LNCaP clone FGC (cell line): Measurements from ENCODE around the gene MAPRE2.

Source experiments
- DNase-seq: peaks from one replicate; pipeline ENCODE4 v3.0.0-alpha.2; 2011; ENCODE audit warnings: low read depth
- H3K4me3 ChIP-seq: 2 replicates; pipeline ENCODE4 v1.5.1; 2011; ENCODE audit warnings: mild to moderate bottlenecking, low read depth, low read length, control low read depth
- TF ChIP-seq, protein P1 (sequence below): IDR thresholded peaks from 2 replicates; pipeline ENCODE4 v1.5.1; 2012; ENCODE audit warnings: mild to moderate bottlenecking; ENCODE audit not compliant: control insufficient read depth, insufficient read depth; ENCODE audit errors: extremely low read depth

The MAPRE2 gene

DNA sequence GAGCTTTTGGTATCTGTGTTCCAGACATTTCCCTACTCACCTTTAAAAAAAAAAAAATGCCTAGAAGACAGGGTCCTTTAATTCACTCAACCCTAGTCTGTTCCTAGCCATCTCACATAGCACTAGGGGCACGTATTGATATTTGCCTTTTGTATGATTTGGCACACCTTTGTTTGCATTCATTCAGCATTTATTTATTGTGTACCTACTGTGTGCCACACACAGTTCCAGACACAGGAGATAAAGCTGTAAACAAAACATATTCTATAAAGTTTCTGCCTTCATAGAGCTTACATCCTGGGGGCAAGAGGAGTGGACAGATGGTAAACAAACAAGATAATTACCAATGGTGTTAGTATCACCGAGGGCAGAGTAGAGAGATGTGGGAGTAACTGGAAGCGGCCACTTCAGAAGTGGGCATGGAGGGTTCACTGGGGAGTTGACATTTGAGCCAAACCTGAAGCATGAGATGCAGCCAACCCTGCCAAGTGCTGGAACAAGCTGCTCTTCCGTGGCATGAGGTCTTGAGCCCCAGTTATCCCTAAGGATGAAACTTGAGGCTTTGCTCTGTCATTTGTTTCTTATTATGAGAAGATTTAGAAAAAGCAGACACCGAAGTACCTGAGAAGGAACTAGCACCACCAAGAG, 18.2 kb downstream of the MAPRE2 start:
- no peak overlapping the region for H3K4me3 ChIP-seq
- DNase-seq, result no peak
- TF ChIP-seq, protein P1, sequence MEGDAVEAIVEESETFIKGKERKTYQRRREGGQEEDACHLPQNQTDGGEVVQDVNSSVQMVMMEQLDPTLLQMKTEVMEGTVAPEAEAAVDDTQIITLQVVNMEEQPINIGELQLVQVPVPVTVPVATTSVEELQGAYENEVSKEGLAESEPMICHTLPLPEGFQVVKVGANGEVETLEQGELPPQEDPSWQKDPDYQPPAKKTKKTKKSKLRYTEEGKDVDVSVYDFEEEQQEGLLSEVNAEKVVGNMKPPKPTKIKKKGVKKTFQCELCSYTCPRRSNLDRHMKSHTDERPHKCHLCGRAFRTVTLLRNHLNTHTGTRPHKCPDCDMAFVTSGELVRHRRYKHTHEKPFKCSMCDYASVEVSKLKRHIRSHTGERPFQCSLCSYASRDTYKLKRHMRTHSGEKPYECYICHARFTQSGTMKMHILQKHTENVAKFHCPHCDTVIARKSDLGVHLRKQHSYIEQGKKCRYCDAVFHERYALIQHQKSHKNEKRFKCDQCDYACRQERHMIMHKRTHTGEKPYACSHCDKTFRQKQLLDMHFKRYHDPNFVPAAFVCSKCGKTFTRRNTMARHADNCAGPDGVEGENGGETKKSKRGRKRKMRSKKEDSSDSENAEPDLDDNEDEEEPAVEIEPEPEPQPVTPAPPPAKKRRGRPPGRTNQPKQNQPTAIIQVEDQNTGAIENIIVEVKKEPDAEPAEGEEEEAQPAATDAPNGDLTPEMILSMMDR, result no peak

DNA sequence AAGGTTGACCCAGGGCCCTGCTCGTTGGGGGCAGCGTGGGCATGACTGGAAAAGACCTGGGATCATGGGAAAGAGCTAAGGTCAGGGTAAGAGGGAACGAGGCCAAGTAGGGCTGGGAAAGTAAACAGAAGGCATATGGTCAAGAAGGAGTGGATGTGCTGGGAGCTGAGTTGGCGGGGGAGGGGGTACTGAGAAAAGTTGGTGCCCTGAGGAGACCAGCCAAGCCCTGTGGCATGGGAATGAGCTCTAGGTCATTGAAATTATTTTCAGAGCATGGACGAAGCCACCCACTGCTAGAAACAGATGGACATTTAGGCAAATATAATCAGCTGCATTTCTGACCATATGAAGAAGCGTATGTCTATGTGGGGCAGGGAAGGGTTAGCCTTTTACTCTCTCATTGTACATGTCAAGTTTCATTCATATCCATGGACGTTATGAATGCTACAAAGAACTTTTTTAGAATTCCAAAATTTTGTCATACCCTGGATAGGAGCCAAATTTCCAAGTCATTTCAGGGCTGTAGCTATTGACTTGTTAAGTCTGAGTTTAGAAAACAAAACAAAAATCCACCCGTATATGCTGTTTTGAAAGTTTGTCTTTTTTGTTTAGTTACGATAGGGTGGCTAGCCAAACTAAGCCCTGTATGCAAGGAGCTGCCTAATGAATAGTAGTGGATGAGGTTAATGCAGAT, 19.1 kb downstream of the MAPRE2 start:
- H3K4me3 ChIP-seq, result no peak overlapping the region
- TF ChIP-seq, protein P1, result no peak
- no peak for DNase-seq

DNA sequence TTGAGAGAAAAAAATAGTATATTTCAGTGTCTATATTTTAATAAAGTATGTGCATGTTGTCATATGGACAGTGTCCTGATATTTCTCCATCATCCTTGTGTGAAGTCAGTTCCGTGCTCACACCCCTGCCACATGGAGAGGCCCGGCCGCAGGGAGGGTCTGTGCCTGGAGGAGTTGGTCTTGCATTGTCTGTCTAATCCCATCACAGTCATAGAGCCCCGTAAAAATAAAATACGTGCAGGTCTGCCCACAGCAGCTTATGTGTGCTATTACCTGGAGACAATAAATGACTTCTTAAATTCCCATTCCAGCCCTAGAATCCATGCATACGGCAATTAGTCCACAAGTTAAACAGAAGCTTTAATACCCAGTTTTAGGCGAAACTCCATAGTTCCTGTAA, 20.1 kb downstream of the MAPRE2 start:
- no peak for DNase-seq
- no peak overlapping the region for H3K4me3 ChIP-seq
- TF ChIP-seq, protein P1, result no peak

DNA sequence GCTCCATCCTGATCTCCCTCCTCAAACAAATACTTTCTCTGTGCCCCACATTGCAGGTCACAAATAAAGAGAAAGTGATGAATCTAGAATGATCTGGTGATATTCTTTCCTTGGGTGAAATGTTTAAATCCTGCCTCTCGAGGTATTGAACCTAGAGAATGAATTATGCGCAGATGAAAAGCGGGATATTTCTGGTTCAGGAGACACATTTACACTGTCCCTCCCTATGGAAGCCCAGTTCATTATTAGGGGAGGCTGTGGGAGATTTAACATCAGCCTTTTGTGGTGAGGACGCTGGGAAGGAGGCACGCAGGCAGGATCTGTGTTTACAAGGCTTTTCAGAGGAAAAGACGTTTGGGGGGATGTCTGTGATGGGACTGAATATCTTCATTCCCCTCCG, 20.6 kb downstream of the MAPRE2 start:
- H3K4me3 ChIP-seq, result no peak overlapping the region
- DNase-seq, result no peak
- TF ChIP-seq, protein P1, result no peak

DNA sequence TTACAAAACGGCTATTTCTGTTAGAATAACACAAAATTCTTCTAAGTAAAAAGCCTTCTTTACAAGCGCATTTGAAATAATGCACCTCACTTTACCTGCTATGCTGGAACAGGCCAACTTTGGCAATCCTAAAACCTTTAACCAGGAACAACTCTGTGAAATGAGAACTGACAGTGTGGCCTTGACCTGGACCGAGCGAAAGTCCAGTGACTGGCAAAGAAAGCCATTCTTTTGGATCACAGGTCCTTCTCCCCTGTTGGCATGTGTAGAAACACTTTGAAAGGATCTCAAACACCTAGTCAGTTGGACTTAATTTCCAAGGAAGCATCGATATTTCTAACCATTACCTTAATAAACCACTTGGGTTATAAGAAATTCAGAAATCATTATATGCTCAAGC, 21.2 kb downstream of the MAPRE2 start:
- DNase-seq, result no peak
- TF ChIP-seq, protein P1, result no peak
- H3K4me3 ChIP-seq, result no peak overlapping the region

GRCh38 chr18:35063875-35064690, 22.9 kb downstream of the MAPRE2 start:
- DNase-seq, result no peak
- TF ChIP-seq, protein P1, result no peak
- no peak overlapping the region for H3K4me3 ChIP-seq
